Measurements from ENCODE around the gene PSRC1.

The PSRC1 gene

DNA sequence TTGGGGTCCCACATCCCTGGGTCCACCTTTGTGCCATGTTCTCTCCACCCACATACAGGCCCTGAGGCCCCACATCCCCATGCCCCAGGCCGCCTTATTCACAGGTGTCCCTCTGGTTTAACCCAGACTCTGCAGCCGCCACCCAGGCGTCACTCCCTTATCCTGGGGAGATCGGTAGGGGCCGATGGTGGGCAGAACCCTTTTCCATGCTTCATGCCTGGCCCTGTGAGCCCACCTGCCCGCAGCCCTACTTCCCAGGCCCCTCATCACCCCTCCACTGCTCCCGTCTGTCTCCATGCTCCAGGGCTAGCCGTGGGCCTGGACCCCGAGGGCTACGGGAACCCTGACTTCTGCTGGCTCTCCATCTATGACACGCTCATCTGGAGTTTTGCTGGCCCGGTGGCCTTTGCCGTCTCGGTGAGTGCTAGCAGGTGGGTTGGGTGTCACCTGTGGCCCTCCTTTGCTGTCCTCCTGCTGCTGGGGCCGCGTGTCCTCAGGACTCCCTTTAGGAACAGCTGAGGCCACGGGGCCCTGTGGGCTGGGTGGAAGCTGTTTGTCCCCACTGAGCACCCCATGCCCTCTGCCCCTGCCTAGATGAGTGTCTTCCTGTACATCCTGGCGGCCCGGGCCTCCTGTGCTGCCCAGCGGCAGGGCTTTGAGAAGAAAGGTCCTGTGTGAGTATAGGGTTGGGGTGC lies 12.2 kb downstream of the PSRC1 start:
- Histone ChIP-seq H3K4me1 (ENCODE audit: control insufficient read depth, insufficient read depth, low read length, poor library complexity, severe bottlenecking) (peaks cover 22% of the 10 kb centered on the region), H3K27ac (ENCODE audit: low read depth, low read length, severe bottlenecking) (no peak overlapping the region), H3K36me3 (ENCODE audit: control insufficient read depth, insufficient read depth, low read length) (peaks cover 5% of the 10 kb centered on the region), H3K9me3 (ENCODE audit: control insufficient read depth, low read length) (no peaks in the 10 kb centered on the region), H3K4me3 (ENCODE audit: extremely low read depth, insufficient read depth, low read length, poor library complexity, severe bottlenecking) (no peak overlapping the region)
- 92 to 94% methylated on average over 15 to 16 of the region's 20 CpGs for WGBS, 2 experiments (ENCODE audit: insufficient coverage in 2 of 2)

- peaks cover 19% of the 10 kb centered on the region for H3K4me1 ChIP-seq (ENCODE audit: control insufficient read depth, insufficient read depth, low read length, poor library complexity, severe bottlenecking)
- H3K9me3 ChIP-seq (ENCODE audit: control insufficient read depth, low read length): no peaks in the 10 kb centered on the region
- peaks cover 5% of the 10 kb centered on the region for H3K36me3 ChIP-seq (ENCODE audit: control insufficient read depth, insufficient read depth, low read length)
- WGBS, 2 experiments (ENCODE audit: insufficient coverage in 2 of 2): 86 to 88% methylated on average over 17 of the region's 17 CpGs
- H3K27ac ChIP-seq (ENCODE audit: low read depth, low read length, severe bottlenecking): no peak overlapping the region
- H3K4me3 ChIP-seq (ENCODE audit: extremely low read depth, insufficient read depth, low read length, poor library complexity, severe bottlenecking): no peak overlapping the region
Measured at GRCh38 chr1:109269981-109270622, 12.8 kb downstream of the PSRC1 start.

GRCh38 chr1:109269212-109269980 lies 13.5 kb downstream of the PSRC1 start:
- no peaks in the 10 kb centered on the region for H3K9me3 ChIP-seq (ENCODE audit: control insufficient read depth, low read length)
- WGBS, 2 experiments (ENCODE audit: insufficient coverage in 2 of 2): 92 to 97% methylated on average over 27 to 33 of the region's 33 CpGs
- H3K36me3 ChIP-seq (ENCODE audit: control insufficient read depth, insufficient read depth, low read length): peaks cover 10% of the 10 kb centered on the region
- H3K4me3 ChIP-seq (ENCODE audit: extremely low read depth, insufficient read depth, low read length, poor library complexity, severe bottlenecking): no peak overlapping the region
- H3K27ac ChIP-seq (ENCODE audit: low read depth, low read length, severe bottlenecking): no peak overlapping the region
- H3K4me1 ChIP-seq (ENCODE audit: control insufficient read depth, insufficient read depth, low read length, poor library complexity, severe bottlenecking): peaks cover 13% of the 10 kb centered on the region

DNA sequence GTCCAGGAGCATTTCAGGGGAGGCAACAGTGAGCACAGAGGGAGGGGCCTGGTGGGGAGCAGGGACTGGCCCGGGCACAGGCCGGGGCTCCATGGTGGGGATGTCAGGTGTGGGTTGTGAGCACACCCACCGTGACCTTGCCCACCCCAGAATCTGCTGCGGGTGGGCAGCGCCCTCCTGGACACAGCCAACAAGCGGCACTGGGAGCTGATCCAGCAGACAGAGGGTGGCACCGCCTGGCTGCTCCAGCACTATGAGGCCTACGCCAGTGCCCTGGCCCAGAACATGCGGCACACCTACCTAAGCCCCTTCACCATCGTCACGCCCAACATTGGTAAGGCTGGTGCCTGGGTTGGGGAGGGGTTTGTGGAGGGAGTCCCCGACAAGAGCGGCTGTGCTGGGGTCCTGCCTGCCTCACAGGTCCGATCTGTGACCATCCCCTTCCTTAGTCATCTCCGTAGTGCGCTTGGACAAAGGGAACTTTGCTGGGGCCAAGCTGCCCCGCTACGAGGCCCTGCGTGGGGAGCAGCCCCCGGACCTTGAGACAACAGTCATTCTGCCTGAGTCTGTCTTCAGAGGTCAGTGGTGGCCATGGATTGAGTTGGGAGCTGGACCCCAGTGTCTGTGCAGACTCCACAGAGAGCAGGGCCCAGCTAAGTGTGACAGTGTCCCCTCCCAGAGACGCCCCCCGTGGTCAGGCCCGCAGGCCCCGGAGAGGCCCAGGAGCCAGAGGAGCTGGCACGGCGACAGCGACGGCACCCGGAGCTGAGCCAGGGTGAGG lies 14.3 kb downstream of the PSRC1 start:
- Histone ChIP-seq H3K27ac (ENCODE audit: low read depth, low read length, severe bottlenecking) (no peak overlapping the region), H3K36me3 (ENCODE audit: control insufficient read depth, insufficient read depth, low read length) (peaks cover 10% of the 10 kb centered on the region)
- 95 to 99% methylated on average over 25 to 28 of the region's 29 CpGs for WGBS, 2 experiments (ENCODE audit: insufficient coverage in 2 of 2)

GRCh38 chr1:109267743-109268300 lies 15.1 kb downstream of the PSRC1 start:
- Histone ChIP-seq H3K27ac (ENCODE audit: low read depth, low read length, severe bottlenecking) (no peak overlapping the region), H3K4me3 (ENCODE audit: extremely low read depth, insufficient read depth, low read length, poor library complexity, severe bottlenecking) (no peak overlapping the region), H3K9me3 (ENCODE audit: control insufficient read depth, low read length) (no peaks in the 10 kb centered on the region), H3K4me1 (ENCODE audit: control insufficient read depth, insufficient read depth, low read length, poor library complexity, severe bottlenecking) (peaks cover 3% of the 10 kb centered on the region), H3K36me3 (ENCODE audit: control insufficient read depth, insufficient read depth, low read length) (peaks cover 10% of the 10 kb centered on the region)
- 95 to 96% methylated on average over 13 to 17 of the region's 17 CpGs for WGBS, 2 experiments (ENCODE audit: insufficient coverage in 2 of 2)

More for the DNA sequence above, 14.3 kb downstream of the PSRC1 start:
- Histone ChIP-seq H3K4me1 (ENCODE audit: control insufficient read depth, insufficient read depth, low read length, poor library complexity, severe bottlenecking) (peaks cover 6% of the 10 kb centered on the region), H3K9me3 (ENCODE audit: control insufficient read depth, low read length) (no peaks in the 10 kb centered on the region), H3K4me3 (ENCODE audit: extremely low read depth, insufficient read depth, low read length, poor library complexity, severe bottlenecking) (no peak overlapping the region)

DNA sequence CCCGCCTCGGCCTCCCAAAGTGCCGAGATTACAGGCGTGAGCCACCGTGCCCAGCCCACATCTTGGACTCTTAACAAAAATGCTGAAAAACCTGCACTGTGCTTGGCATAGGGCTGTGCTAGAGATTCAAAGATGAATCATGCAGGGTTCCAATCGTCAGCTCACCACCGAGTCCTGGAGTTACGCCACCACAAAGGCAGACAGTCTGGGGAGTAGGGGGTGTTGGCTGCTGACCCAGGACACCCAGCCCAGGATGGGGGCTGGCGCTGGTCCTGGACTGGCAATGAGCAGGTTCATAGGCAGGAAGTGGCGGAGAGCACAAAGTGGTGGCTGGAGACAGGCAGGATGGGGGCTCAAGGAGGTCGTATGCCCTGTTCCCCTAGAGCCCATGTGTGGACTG lies 16.0 kb downstream of the PSRC1 start:
- no peaks in the 10 kb centered on the region for H3K9me3 ChIP-seq (ENCODE audit: control insufficient read depth, low read length)
- peaks cover 3% of the 10 kb centered on the region for H3K4me1 ChIP-seq (ENCODE audit: control insufficient read depth, insufficient read depth, low read length, poor library complexity, severe bottlenecking)
- WGBS, 2 experiments (ENCODE audit: insufficient coverage in 2 of 2): 91 to 96% methylated on average over 11 of the region's 11 CpGs
- H3K4me3 ChIP-seq (ENCODE audit: extremely low read depth, insufficient read depth, low read length, poor library complexity, severe bottlenecking): no peak overlapping the region
- peaks cover 10% of the 10 kb centered on the region for H3K36me3 ChIP-seq (ENCODE audit: control insufficient read depth, insufficient read depth, low read length)
- no peak overlapping the region for H3K27ac ChIP-seq (ENCODE audit: low read depth, low read length, severe bottlenecking)

GRCh38 chr1:109265741-109266330 lies 17.1 kb downstream of the PSRC1 start:
- 90 to 94% methylated on average over 7 to 11 of the region's 13 CpGs for WGBS, 2 experiments (ENCODE audit: insufficient coverage in 2 of 2)
- Histone ChIP-seq H3K27ac (ENCODE audit: low read depth, low read length, severe bottlenecking) (no peak overlapping the region), H3K4me1 (ENCODE audit: control insufficient read depth, insufficient read depth, low read length, poor library complexity, severe bottlenecking) (peaks cover 4% of the 10 kb centered on the region), H3K4me3 (ENCODE audit: extremely low read depth, insufficient read depth, low read length, poor library complexity, severe bottlenecking) (no peak overlapping the region), H3K36me3 (ENCODE audit: control insufficient read depth, insufficient read depth, low read length) (peaks cover 10% of the 10 kb centered on the region), H3K9me3 (ENCODE audit: control insufficient read depth, low read length) (no peaks in the 10 kb centered on the region)

DNA sequence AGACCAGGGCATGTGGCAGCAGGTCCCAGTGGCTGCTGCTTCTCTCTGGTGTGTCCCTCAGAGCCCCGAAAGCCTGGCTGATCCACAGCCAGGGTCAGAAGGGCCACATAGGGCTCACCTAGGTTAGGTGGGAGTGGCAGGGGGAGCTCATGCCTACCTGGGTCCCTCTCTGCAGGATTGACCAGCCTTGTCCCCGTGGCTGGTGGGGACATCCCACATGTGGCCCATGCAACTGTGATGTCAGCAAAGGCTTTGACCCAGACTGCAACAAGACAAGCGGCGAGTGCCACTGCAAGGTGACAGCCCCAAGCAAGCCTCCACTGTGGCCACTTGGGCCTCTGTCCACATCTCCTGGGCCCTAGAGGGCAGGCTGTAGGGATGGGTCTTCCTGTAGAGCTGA lies 17.9 kb downstream of the PSRC1 start:
- H3K4me3 ChIP-seq (ENCODE audit: extremely low read depth, insufficient read depth, low read length, poor library complexity, severe bottlenecking): no peak overlapping the region
- no peaks in the 10 kb centered on the region for H3K9me3 ChIP-seq (ENCODE audit: control insufficient read depth, low read length)
- WGBS, 2 experiments (ENCODE audit: insufficient coverage in 2 of 2): 85 to 96% methylated on average over 3 of the region's 4 CpGs
- peaks cover 10% of the 10 kb centered on the region for H3K36me3 ChIP-seq (ENCODE audit: control insufficient read depth, insufficient read depth, low read length)
- H3K4me1 ChIP-seq (ENCODE audit: control insufficient read depth, insufficient read depth, low read length, poor library complexity, severe bottlenecking): peaks cover 10% of the 10 kb centered on the region
- no peak overlapping the region for H3K27ac ChIP-seq (ENCODE audit: low read depth, low read length, severe bottlenecking)

DNA sequence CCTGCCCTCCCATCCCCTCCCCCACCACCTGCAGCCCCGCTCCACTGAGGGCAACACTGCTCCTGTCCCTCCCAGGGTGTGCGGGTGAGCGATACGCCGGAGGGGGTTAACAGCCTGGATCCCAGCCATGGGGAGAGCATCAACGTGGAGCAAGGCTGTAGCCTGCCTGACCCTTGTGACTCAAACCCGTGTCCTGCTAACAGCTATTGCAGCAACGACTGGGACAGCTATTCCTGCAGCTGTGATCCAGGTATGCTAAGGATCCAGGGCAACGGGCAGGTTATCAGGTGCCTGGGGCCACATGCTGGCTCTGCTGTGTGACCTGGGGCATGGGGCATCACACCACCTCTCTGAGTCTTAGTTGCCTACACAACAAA lies 18.6 kb downstream of the PSRC1 start:
- Histone ChIP-seq H3K4me1 (ENCODE audit: control insufficient read depth, insufficient read depth, low read length, poor library complexity, severe bottlenecking) (peaks cover 10% of the 10 kb centered on the region), H3K4me3 (ENCODE audit: extremely low read depth, insufficient read depth, low read length, poor library complexity, severe bottlenecking) (no peak overlapping the region), H3K36me3 (ENCODE audit: control insufficient read depth, insufficient read depth, low read length) (peaks cover 8% of the 10 kb centered on the region), H3K27ac (ENCODE audit: low read depth, low read length, severe bottlenecking) (no peak overlapping the region), H3K9me3 (ENCODE audit: control insufficient read depth, low read length) (no peaks in the 10 kb centered on the region)
- 79 to 86% methylated on average over 7 to 9 of the region's 9 CpGs for WGBS, 2 experiments (ENCODE audit: insufficient coverage in 2 of 2)

Measured in mesodermal cell (in vitro differentiated cells).